HepG2 (cell line): ENCODE results near the gene DND1. TPM values are rescaled to one million over a fixed set of nuclear protein-coding genes. Genes with fewer than 3 reads are reported as not detected.

Experiments used
- BRCA1 ChIP-seq: sonication (generic); formaldehyde crosslinking; IDR thresholded peaks from 2 replicates; pipeline ENCODE4 v1.4.0; 2020; ENCODE audit warnings: missing genetic modification reagents
- CHCHD3 ChIP-seq: sonication (generic); formaldehyde crosslinking; IDR thresholded peaks from 2 replicates; pipeline ENCODE4 v1.8.0; 2022; ENCODE audit warnings: mild to moderate bottlenecking, missing genetic modification reagents, moderate library complexity
- ETV6 ChIP-seq: sonication (generic); formaldehyde crosslinking; conservative IDR thresholded peaks from 2 replicates; pipeline ENCODE4 v1.4.0; 2020; ENCODE audit warnings: missing genetic modification reagents
- FOSL2 ChIP-seq: sonication (generic); formaldehyde crosslinking; IDR thresholded peaks from 2 replicates; pipeline ENCODE4 v1.4.0; 2020; ENCODE audit warnings: missing genetic modification reagents
- KAT2B ChIP-seq: fragments of 150-350 bp; IDR thresholded peaks from 2 replicates; pipeline ENCODE4 v1.6.1; 2014; ENCODE audit warnings: low read depth, low read length, borderline replicate concordance
- POLR2A ChIP-seq, 2 experiments: IDR thresholded peaks; 2 replicates each; pipeline ENCODE4 v1.6.1; 2011; ENCODE audit warnings: low read depth in 2 of 2, low read length in 2 of 2, mild to moderate bottlenecking in 1 of 2, moderate library complexity in 1 of 2; ENCODE audit not compliant: insufficient read depth in 1 of 2
- RARA ChIP-seq: IDR thresholded peaks from 2 replicates; pipeline ENCODE4 v1.6.1; 2016; ENCODE audit warnings: missing genetic modification reagents, missing compliant biosample characterization
- RELA ChIP-seq: sonication (generic); formaldehyde crosslinking; IDR thresholded peaks from 2 replicates; pipeline ENCODE4 v1.4.0; 2020; ENCODE audit warnings: missing genetic modification reagents
- SCMH1 ChIP-seq: sonication (generic); formaldehyde crosslinking; IDR thresholded peaks from 2 replicates; pipeline ENCODE4 v1.9.0; 2021; ENCODE audit warnings: missing genetic modification reagents, mild to moderate bottlenecking, borderline replicate concordance
- SETDB1 ChIP-seq: sonication (generic); formaldehyde crosslinking; IDR thresholded peaks from 2 replicates; pipeline ENCODE4 v1.5.1; 2020; ENCODE audit warnings: missing genetic modification reagents, mild to moderate bottlenecking, borderline replicate concordance
- ZBTB8A ChIP-seq: sonication (generic); formaldehyde crosslinking; IDR thresholded peaks from 2 replicates; pipeline ENCODE4 v1.4.0; 2020; ENCODE audit warnings: mild to moderate bottlenecking, low read depth, missing genetic modification reagents, borderline replicate concordance
- ZEB1 ChIP-seq: IDR thresholded peaks from 2 replicates; pipeline ENCODE4 v1.6.1; 2012; ENCODE audit warnings: mild to moderate bottlenecking, low read depth, inconsistent platforms; ENCODE audit not compliant: insufficient replicate concordance
- ZFP36 ChIP-seq: fragments of 150-350 bp; IDR thresholded peaks from 2 replicates; pipeline ENCODE4 v1.6.1; 2018; ENCODE audit warnings: borderline replicate concordance, low read length, low read depth; ENCODE audit not compliant: partially characterized antibody
- ZNF160 ChIP-seq: sonication (generic); formaldehyde crosslinking; IDR thresholded peaks from 2 replicates; pipeline ENCODE4 v1.8.0; 2022; ENCODE audit warnings: mild to moderate bottlenecking, inconsistent platforms, missing genetic modification reagents
- ZNF253 ChIP-seq: sonication (generic); formaldehyde crosslinking; IDR thresholded peaks from 2 replicates; pipeline ENCODE4 v1.8.0; 2022; ENCODE audit warnings: mild to moderate bottlenecking, missing genetic modification reagents, borderline replicate concordance
- ZNF292 ChIP-seq: sonication (generic); formaldehyde crosslinking; IDR thresholded peaks from 2 replicates; pipeline ENCODE4 v1.8.1; 2022; ENCODE audit warnings: mild to moderate bottlenecking, low read depth, missing genetic modification reagents, borderline replicate concordance
- ZNF468 ChIP-seq: sonication (generic); formaldehyde crosslinking; IDR thresholded peaks from 2 replicates; pipeline ENCODE4 v1.8.0; 2022; ENCODE audit warnings: mild to moderate bottlenecking, moderate library complexity, missing genetic modification reagents
- polyA plus RNA-seq, 8 experiments: library from polyadenylated mRNA; depleted of rRNA in 3 of 8; stranded (reverse) in 7 of 8; unstranded in 1 of 8; fragments of >200 nt; fragmentation: Illumina TruSeq in 4 of 8; extraction: Trizol in 4 of 8; gene quantifications; 2 replicates each; pipeline versions ENCODE4 v1.2.1 to v1.2.3, GENCODE V29; 2011 to 2016; ENCODE audit warnings: low read depth in 4 of 8, missing spikeins in 1 of 8, mixed read lengths in 1 of 8; ENCODE audit not compliant: insufficient read depth in 1 of 8
- total RNA-seq, 5 experiments: library from RNA; depleted of rRNA; stranded (reverse); fragments of >200 nt; fragmentation: Illumina TruSeq; extraction: Trizol; gene quantifications; 2 replicates each; pipeline ENCODE4 v1.2.3, GENCODE V29; 2016; ENCODE audit warnings: low read depth in 1 of 5
- TF ChIP-seq, protein P1 (sequence below): sonication (generic); formaldehyde crosslinking; IDR thresholded peaks from one replicate; pipeline ENCODE4 v1.5.1; 2020; ENCODE audit warnings: mild to moderate bottlenecking, missing genetic modification reagents; ENCODE audit errors: not compliant biosample characterization
- TF ChIP-seq, protein P2 (sequence below): sonication (generic); formaldehyde crosslinking; IDR thresholded peaks from 2 replicates; pipeline ENCODE4 v1.4.0; 2020; ENCODE audit warnings: mild to moderate bottlenecking, missing genetic modification reagents
- TF ChIP-seq, protein P3 (sequence below): IDR thresholded peaks from 2 replicates; pipeline ENCODE4 v1.6.1; 2016; ENCODE audit warnings: mild to moderate bottlenecking

DND1 gene
- total and polyA plus RNA-seq, 2 of the 13 experiments (the other 11 are each of a cell fraction or from before 2014, with no cell fraction given), result 0.48 to 0.55 TPM

DNA sequence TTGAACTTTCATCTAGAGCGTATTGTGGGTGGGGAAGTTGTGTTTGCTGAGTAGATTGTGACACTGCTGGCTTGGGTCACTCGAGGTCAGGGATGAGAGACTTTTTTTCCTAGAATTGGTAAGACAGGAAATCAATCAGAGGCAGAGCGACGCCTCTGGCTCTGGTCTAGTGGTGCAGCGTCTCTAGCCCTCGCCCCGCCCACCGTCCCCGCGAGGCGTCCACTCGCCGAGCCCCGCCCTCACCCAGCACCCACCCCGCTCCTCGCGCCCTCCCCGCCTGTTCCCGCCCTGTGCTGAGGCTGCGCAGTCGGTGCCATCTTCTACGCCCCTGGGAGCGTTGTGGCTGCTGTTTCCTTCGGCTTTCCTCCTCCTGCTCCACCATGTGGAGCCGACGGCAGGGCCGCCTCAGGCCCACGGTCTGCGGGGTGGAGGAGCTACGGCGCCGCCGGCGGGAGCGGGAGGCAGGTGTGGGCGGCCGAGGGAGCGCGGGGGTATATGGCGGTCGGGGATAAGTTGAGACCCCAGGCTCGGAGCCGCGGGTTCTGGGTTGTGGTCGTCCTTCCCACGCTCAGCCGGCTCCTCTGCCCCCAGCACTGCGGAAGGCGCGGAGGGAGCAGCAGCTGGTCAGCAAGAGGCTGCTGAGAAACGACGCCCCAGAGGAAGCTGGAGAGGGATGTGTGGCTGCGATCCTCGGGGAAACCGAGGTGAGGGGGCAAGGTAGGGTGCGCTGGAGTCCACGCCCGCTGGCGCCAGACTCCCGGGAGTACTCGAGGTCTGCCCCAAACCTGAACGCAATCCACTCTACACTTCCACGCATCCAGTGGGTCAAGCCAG lies 34.0 kb downstream of the DND1 start, which contains the start of gene TMCO6 (continued):
- TF ChIP-seq RELA (CRISPR knock-in tag) (no peak), ZNF160 (CRISPR knock-in tag) (peak; percentile 12), ZNF292 (CRISPR knock-in tag) (no peak), ZNF253 (CRISPR knock-in tag) (no peak; the same call in 1 of the 2 replicates), SETDB1 (CRISPR knock-in tag) (no peak), KAT2B (peak; percentile 24; the same call in 1 of the 2 replicates), POLR2A (IDR thresholded peaks at IDR 0.05; ENCODE audit: insufficient read depth in 1 of 2, low read depth in 2 of 2, low read length in 2 of 2) (peak in 1 of 2 experiments; percentile 90; a peak in 3 of 4 replicates), CHCHD3 (CRISPR knock-in tag) (no peak), SCMH1 (CRISPR knock-in tag) (no peak), RARA (CRISPR knock-in tag) (peak; percentile 94), ZEB1 (no peak), BRCA1 (CRISPR knock-in tag) (no peak), ETV6 (CRISPR knock-in tag) (no peak; the same call in 1 of the 2 replicates), FOSL2 (CRISPR knock-in tag) (peak; percentile 73), ZFP36 (no peak), ZBTB8A (CRISPR knock-in tag) (no peak), ZNF468 (CRISPR knock-in tag) (no peak)
- TF ChIP-seq, protein P1, sequence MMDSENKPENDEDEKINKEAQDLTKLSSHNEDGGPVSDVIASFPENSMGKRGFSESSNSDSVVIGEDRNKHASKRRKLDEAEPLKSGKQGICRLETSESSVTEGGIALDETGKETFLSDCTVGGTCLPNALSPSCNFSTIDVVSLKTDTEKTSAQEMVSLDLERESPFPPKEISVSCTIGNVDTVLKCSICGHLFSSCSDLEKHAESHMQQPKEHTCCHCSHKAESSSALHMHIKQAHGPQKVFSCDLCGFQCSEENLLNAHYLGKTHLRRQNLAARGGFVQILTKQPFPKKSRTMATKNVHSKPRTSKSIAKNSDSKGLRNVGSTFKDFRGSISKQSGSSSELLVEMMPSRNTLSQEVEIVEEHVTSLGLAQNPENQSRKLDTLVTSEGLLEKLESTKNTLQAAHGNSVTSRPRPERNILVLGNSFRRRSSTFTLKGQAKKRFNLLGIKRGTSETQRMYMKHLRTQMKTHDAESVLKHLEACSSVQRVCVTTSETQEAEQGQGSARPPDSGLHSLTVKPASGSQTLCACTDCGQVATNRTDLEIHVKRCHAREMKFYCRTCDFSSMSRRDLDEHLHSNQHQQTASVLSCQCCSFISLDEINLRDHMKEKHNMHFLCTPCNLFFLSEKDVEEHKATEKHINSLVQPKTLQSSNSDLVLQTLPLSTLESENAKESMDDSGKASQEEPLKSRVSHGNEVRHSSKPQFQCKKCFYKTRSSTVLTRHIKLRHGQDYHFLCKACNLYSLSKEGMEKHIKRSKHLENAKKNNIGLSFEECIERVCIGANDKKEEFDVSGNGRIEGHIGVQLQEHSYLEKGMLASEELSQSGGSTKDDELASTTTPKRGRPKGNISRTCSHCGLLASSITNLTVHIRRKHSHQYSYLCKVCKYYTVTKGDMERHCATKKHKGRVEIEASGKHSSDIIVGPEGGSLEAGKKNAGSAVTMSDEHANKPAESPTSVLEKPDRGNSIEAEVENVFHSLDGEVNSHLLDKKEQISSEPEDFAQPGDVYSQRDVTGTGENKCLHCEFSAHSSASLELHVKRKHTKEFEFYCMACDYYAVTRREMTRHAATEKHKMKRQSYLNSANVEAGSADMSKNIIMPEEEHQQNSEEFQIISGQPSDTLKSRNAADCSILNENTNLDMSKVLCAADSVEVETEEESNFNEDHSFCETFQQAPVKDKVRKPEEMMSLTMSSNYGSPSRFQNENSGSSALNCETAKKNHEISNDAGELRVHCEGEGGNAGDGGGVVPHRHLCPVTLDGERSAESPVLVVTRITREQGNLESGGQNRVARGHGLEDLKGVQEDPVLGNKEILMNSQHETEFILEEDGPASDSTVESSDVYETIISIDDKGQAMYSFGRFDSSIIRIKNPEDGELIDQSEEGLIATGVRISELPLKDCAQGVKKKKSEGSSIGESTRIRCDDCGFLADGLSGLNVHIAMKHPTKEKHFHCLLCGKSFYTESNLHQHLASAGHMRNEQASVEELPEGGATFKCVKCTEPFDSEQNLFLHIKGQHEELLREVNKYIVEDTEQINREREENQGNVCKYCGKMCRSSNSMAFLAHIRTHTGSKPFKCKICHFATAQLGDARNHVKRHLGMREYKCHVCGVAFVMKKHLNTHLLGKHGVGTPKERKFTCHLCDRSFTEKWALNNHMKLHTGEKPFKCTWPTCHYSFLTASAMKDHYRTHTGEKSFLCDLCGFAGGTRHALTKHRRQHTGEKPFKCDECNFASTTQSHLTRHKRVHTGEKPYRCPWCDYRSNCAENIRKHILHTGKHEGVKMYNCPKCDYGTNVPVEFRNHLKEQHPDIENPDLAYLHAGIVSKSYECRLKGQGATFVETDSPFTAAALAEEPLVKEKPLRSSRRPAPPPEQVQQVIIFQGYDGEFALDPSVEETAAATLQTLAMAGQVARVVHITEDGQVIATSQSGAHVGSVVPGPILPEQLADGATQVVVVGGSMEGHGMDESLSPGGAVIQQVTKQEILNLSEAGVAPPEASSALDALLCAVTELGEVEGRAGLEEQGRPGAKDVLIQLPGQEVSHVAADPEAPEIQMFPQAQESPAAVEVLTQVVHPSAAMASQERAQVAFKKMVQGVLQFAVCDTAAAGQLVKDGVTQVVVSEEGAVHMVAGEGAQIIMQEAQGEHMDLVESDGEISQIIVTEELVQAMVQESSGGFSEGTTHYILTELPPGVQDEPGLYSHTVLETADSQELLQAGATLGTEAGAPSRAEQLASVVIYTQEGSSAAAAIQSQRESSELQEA (CRISPR knock-in tag), result peak; percentile 79
- TF ChIP-seq, protein P2, sequence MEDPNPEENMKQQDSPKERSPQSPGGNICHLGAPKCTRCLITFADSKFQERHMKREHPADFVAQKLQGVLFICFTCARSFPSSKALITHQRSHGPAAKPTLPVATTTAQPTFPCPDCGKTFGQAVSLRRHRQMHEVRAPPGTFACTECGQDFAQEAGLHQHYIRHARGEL, result no peak
- TF ChIP-seq, protein P3, sequence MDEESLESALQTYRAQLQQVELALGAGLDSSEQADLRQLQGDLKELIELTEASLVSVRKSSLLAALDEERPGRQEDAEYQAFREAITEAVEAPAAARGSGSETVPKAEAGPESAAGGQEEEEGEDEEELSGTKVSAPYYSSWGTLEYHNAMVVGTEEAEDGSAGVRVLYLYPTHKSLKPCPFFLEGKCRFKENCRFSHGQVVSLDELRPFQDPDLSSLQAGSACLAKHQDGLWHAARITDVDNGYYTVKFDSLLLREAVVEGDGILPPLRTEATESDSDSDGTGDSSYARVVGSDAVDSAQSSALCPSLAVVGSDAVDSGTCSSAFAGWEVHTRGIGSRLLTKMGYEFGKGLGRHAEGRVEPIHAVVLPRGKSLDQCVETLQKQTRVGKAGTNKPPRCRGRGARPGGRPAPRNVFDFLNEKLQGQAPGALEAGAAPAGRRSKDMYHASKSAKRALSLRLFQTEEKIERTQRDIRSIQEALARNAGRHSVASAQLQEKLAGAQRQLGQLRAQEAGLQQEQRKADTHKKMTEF, result peak; percentile 93; the same call in 1 of the 2 replicates
